IMR-90 (cell line): ENCODE results near the gene POLG2. TPM values are rescaled to one million over a fixed set of nuclear protein-coding genes. Genes with fewer than 3 reads are reported as not detected.
A peak's percentile ranks its signal among the peaks of the same experiment; 100 is the strongest.

Source experiments
- ATAC-seq: fragments of 200-7000 bp; cut with Tn5 transposase; 2 replicates; pipeline ENCODE4 v1.9.1; 2020; ENCODE audit warnings: low read depth, mild to moderate bottlenecking, moderate library complexity
- BruUV-seq: library from RNA; stranded (reverse); fragments of 400-500 nt; replicated peaks from 2 replicates; lab custom pipeline; 2021; lab: Mats Ljungman, UMichigan
- CTCF ChIA-PET: fragments of 300-600 bp; formaldehyde crosslinking; extraction: SDS; loops from one replicate; lab custom pipeline; 2021; ENCODE audit warnings: antibody characterized with exemption; lab: Yijun Ruan, JAX
- POLR2A ChIA-PET: fragments of 300-600 bp; sonication (Branson Sonifier 250); formaldehyde crosslinking; loops from one replicate; lab custom pipeline; 2022; ENCODE audit warnings: antibody characterized with exemption; ENCODE audit not compliant: unreplicated experiment; lab: Charles Lee
- DNase-seq: peaks from one replicate; pipeline ENCODE4 v3.0.0; 2013
- H2AFZ ChIP-seq: replicated peaks from 2 replicates; pipeline ENCODE3; 2013; ENCODE audit warnings: low read length, mild to moderate bottlenecking; ENCODE audit not compliant: poor library complexity
- H2AK5ac ChIP-seq: 2 replicates; pipeline ENCODE4 v1.6.1; 2013; ENCODE audit warnings: low read depth, low read length, inconsistent platforms
- H2AK9ac ChIP-seq: replicated peaks from 2 replicates; pipeline ENCODE3; 2013; ENCODE audit warnings: mild to moderate bottlenecking, low read depth, low read length, moderate library complexity; ENCODE audit not compliant: poor library complexity
- H2BK120ac ChIP-seq: 2 replicates; pipeline ENCODE4 v1.6.1; 2013; ENCODE audit warnings: low read depth, low read length, inconsistent platforms
- H2BK15ac ChIP-seq: 3 replicates; pipeline ENCODE4 v1.6.1; 2013; ENCODE audit warnings: low read depth, low read length, inconsistent platforms
- H2BK20ac ChIP-seq: 2 replicates; pipeline ENCODE4 v1.6.1; 2013; ENCODE audit warnings: low read depth, mild to moderate bottlenecking, inconsistent platforms, low read length, moderate library complexity
- H2BK5ac ChIP-seq: 2 replicates; pipeline ENCODE4 v1.6.1; 2013; ENCODE audit warnings: mild to moderate bottlenecking, low read depth, low read length, inconsistent platforms; ENCODE audit not compliant: poor library complexity, severe bottlenecking
- H3K14ac ChIP-seq: replicated peaks from 2 replicates; pipeline ENCODE4 v1.6.1; 2013; ENCODE audit warnings: low read depth, low read length, inconsistent platforms
- H3K18ac ChIP-seq: 2 replicates; pipeline ENCODE4 v1.6.1; 2013; ENCODE audit warnings: low read depth, low read length, control low read depth
- H3K23ac ChIP-seq: 2 replicates; pipeline ENCODE4 v1.6.1; 2013; ENCODE audit warnings: low read depth, low read length, inconsistent platforms
- H3K27ac ChIP-seq: 2 replicates; pipeline ENCODE4 v1.5.1; 2013; ENCODE audit warnings: mild to moderate bottlenecking, control low read depth, low read length; ENCODE audit not compliant: insufficient read depth
- H3K27me3 ChIP-seq: 2 replicates; pipeline ENCODE4 v1.6.1; 2013; ENCODE audit warnings: low read length; ENCODE audit not compliant: control insufficient read depth, insufficient read depth
- H3K36me3 ChIP-seq: 2 replicates; pipeline ENCODE4 v1.6.1; 2013; ENCODE audit warnings: low read length, mixed read lengths; ENCODE audit not compliant: control insufficient read depth, insufficient read depth
- H3K4ac ChIP-seq: 2 replicates; pipeline ENCODE4 v1.6.1; 2013; ENCODE audit warnings: low read depth, low read length, inconsistent platforms
- H3K4me1 ChIP-seq: 2 replicates; pipeline ENCODE4 v1.6.1; 2013; ENCODE audit warnings: low read length, mixed read lengths; ENCODE audit not compliant: control insufficient read depth, insufficient read depth
- H3K4me2 ChIP-seq: 2 replicates; pipeline ENCODE4 v1.6.1; 2013; ENCODE audit warnings: low read depth, mild to moderate bottlenecking, control low read depth, low read length, moderate library complexity
- H3K4me3 ChIP-seq: 2 replicates; pipeline ENCODE4 v1.5.1; 2013; ENCODE audit warnings: low read depth, mild to moderate bottlenecking, control low read depth, low read length, moderate library complexity; ENCODE audit not compliant: insufficient read depth
- H3K56ac ChIP-seq: 2 replicates; pipeline ENCODE4 v1.6.1; 2013; ENCODE audit warnings: low read length, inconsistent platforms; ENCODE audit not compliant: insufficient read depth; ENCODE audit errors: extremely low read depth
- H3K79me1 ChIP-seq, 2 experiments: 2 replicates each; pipeline ENCODE4 v1.6.1; 2013; ENCODE audit warnings: low read length in 2 of 2, inconsistent platforms in 1 of 2, low read depth in 1 of 2
- H3K9ac ChIP-seq: 2 replicates; pipeline ENCODE4 v1.6.1; 2013; ENCODE audit warnings: low read depth, low read length, control low read depth
- H3K9me1 ChIP-seq: 2 replicates; pipeline ENCODE4 v1.6.1; 2013; ENCODE audit warnings: low read length, inconsistent platforms; ENCODE audit not compliant: insufficient read depth
- H3K9me3 ChIP-seq: 2 replicates; pipeline ENCODE4 v1.6.1; 2013; ENCODE audit warnings: low read length; ENCODE audit not compliant: control insufficient read depth, insufficient read depth
- H4K20me1 ChIP-seq: 2 replicates; pipeline ENCODE4 v1.6.1; 2013; ENCODE audit warnings: low read length, inconsistent platforms; ENCODE audit not compliant: insufficient read depth
- H4K5ac ChIP-seq: 2 replicates; pipeline ENCODE4 v1.6.1; 2013; ENCODE audit warnings: mild to moderate bottlenecking, low read depth, low read length, control low read depth
- H4K8ac ChIP-seq, 2 experiments: 2 replicates each; pipeline ENCODE4 v1.6.1; 2013; ENCODE audit warnings: low read depth in 2 of 2, low read length in 2 of 2, control low read depth in 1 of 2, inconsistent platforms in 1 of 2
- H4K91ac ChIP-seq: 2 replicates; pipeline ENCODE4 v1.6.1; 2013; ENCODE audit warnings: low read depth, low read length, inconsistent platforms; ENCODE audit not compliant: insufficient read depth
- CTCF ChIP-seq: conservative IDR thresholded peaks from 2 replicates; pipeline ENCODE4 v1.5.1; 2012; ENCODE audit warnings: mild to moderate bottlenecking, low read depth, low read length, improper control_type of control experiment
- NFE2L2 ChIP-seq: fragments of 150-350 bp; IDR thresholded peaks from 2 replicates; pipeline ENCODE4 v1.6.1; 2016; ENCODE audit warnings: low read depth, mild to moderate bottlenecking, low read length
- POLR2A ChIP-seq: IDR thresholded peaks from 2 replicates; pipeline ENCODE4 v1.6.1; 2012; ENCODE audit warnings: mild to moderate bottlenecking, low read depth, low read length
- WGBS, 2 experiments: methylation state at CpG; one replicate each; pipeline versions ENCODE4 v1.1.5 to v1.1.7; 2013; ENCODE audit warnings: missing lambda C conversion rate in 2 of 2; ENCODE audit not compliant: insufficient read length in 1 of 2; ENCODE audit errors: extremely low coverage in 2 of 2; 5-methylcytosine and 5-hydroxymethylcytosine counted together
- dilution Hi-C: fragments of 300-500 bp; cut with HindIII; formaldehyde crosslinking; loops from one replicate; pipeline ENCODE4 v1.14.3; 2018; ENCODE audit warnings: low sequenced_read_pairs; ENCODE audit not compliant: unreplicated experiment
- in situ Hi-C: fragments of 300-500 bp; cut with MboI; formaldehyde crosslinking; loops from 3 replicates; pipeline ENCODE4 v1.14.3; 2019; ENCODE audit warnings: low sequenced_read_pairs, inconsistent platforms, mixed read lengths
- intact Hi-C: fragments of 100-400 bp; cut with micrococcal nuclease; formaldehyde crosslinking; loops from 2 replicates; pipeline ENCODE4 v1.10.0; 2022
- polyA plus RNA-seq, 3 experiments: library from polyadenylated mRNA; depleted of rRNA; stranded (reverse); fragments of >200 nt; gene quantifications; 2 replicates each; pipeline ENCODE4 v1.2.3, GENCODE V29; 2012; ENCODE audit warnings: low replicate concordance in 1 of 3
- total RNA-seq: library from RNA; depleted of rRNA; stranded (reverse); fragments of >200 nt; gene quantifications from 2 replicates; pipeline ENCODE4 v1.2.3, GENCODE V29; 2012

The POLG2 gene
- total and polyA plus RNA-seq, 2 of the 4 experiments (the other 2 are of a cell fraction): 7.0 to 7.7 TPM

DNA sequence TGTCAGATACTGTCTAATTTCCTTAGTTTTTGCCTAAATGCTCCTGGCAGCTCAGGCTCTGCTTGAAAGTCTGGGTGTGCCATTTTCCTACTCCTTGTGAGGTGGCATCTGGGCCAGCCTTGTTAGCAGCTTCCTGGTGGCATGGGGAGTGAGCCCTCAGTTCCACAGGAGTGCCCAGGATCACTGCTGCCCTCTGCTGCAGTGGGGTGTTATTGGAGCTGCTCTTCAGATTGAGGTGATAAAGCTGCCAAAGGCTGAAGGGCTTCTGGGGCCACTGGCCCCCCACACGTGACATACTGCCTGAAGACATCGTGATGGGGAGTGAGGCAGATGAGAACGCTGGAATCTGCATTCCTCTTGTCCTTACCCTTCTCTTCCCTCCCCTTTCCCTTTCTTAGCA is 37.3 kb upstream of the POLG2 start:
- no peak overlapping the region for H4K91ac ChIP-seq
- no peak overlapping the region for H2AK5ac ChIP-seq
- CTCF ChIA-PET: no interaction called here
- H3K23ac ChIP-seq: no peak overlapping the region
- H3K4ac ChIP-seq: no peak overlapping the region
- H3K56ac ChIP-seq: no peak overlapping the region
- H2BK15ac ChIP-seq: no peak overlapping the region
- in situ Hi-C loops (no loop called here), intact Hi-C loops (no loop called here), dilution Hi-C loops (no loop called here)
- WGBS, 2 experiments: no CpG with 5 or more reads among the region's 3 CpGs
- no peak overlapping the region for H3K4me3 ChIP-seq
- ATAC-seq: peak; percentile 4; the same call in 1 of the 2 replicates
- H3K27me3 ChIP-seq: no peaks in the 10 kb centered on the region
- H2BK5ac ChIP-seq: no peak overlapping the region
- H3K9me1 ChIP-seq: peaks cover 20% of the 10 kb centered on the region; the same call in 1 of the 2 replicates
- H3K14ac ChIP-seq: no peak overlapping the region
- H3K79me1 ChIP-seq: peaks cover 3 to 58% of the 10 kb centered on the region in 2 experiments; a peak in 3 of 4 replicates
- no peak overlapping the region for H2BK20ac ChIP-seq
- no TSS peak for BruUV-seq
- H4K8ac ChIP-seq: peak overlapping the region in 1 of 2 experiments; percentile 12; a peak in 1 of 4 replicates
- no peak overlapping the region for H2AK9ac ChIP-seq
- no peak overlapping the region for H3K18ac ChIP-seq
- no peak overlapping the region for H2AFZ ChIP-seq
- no peak for DNase-seq
- peaks cover 56% of the 10 kb centered on the region for H4K20me1 ChIP-seq
- no peak overlapping the region for H3K9ac ChIP-seq
- peaks cover 54% of the 10 kb centered on the region for H3K36me3 ChIP-seq
- POLR2A ChIA-PET: no interaction called here
- H3K27ac ChIP-seq: no peak overlapping the region
- no peak overlapping the region for H2BK120ac ChIP-seq
- H3K9me3 ChIP-seq: no peaks in the 10 kb centered on the region
- no peaks in the 10 kb centered on the region for H3K4me1 ChIP-seq
- no peak overlapping the region for H3K4me2 ChIP-seq
- no peak for TF ChIP-seq NFE2L2
- peak; percentile 16; the same call in 1 of the 2 replicates for TF ChIP-seq CTCF
- TF ChIP-seq POLR2A: 0 out of 2 replicates have a peak, but pooled peaks have one; percentile 0
- H4K5ac ChIP-seq: no peak overlapping the region
